Hepatocyte (in vitro differentiated cells): ENCODE results near the gene SMC2. TPM values are rescaled to one million over a fixed set of nuclear protein-coding genes. Genes with fewer than 3 reads are reported as not detected.

Experiments used
- DNase-seq: peaks from one replicate; pipeline ENCODE4 v3.0.0-alpha.2; 2016; ENCODE audit warnings: low spot score
- H2AFZ ChIP-seq: fragments of 200-600 bp; sonication (generic); 2 replicates; pipeline ENCODE4 v1.6.0; 2016; ENCODE audit warnings: antibody characterized with exemption, mild to moderate bottlenecking
- H3K27ac ChIP-seq: fragments of 200-600 bp; sonication (generic); 2 replicates; pipeline ENCODE4 v1.5.1; 2016; ENCODE audit warnings: mild to moderate bottlenecking
- H3K27me3 ChIP-seq: fragments of 200-600 bp; sonication (generic); 2 replicates; pipeline ENCODE4 v1.6.1; 2016
- H3K36me3 ChIP-seq: fragments of 200-600 bp; sonication (generic); replicated peaks from 2 replicates; pipeline ENCODE4 v1.5.1; 2016; ENCODE audit warnings: low read depth; ENCODE audit not compliant: insufficient read depth
- H3K4me1 ChIP-seq: fragments of 200-600 bp; sonication (generic); 2 replicates; pipeline ENCODE4 v1.5.1; 2016; ENCODE audit warnings: mild to moderate bottlenecking, moderate library complexity; ENCODE audit not compliant: insufficient read depth
- H3K4me2 ChIP-seq: fragments of 200-600 bp; sonication (generic); 2 replicates; pipeline ENCODE4 v1.6.0; 2016
- H3K4me3 ChIP-seq: fragments of 200-600 bp; sonication (generic); 2 replicates; pipeline ENCODE4 v1.5.1; 2016; ENCODE audit warnings: mild to moderate bottlenecking
- H3K79me2 ChIP-seq: fragments of 200-600 bp; sonication (generic); 2 replicates; pipeline ENCODE4 v1.6.0; 2017; ENCODE audit warnings: mild to moderate bottlenecking
- H3K9me2 ChIP-seq: fragments of 200-600 bp; sonication (generic); replicated peaks from 2 replicates; pipeline ENCODE4 v1.6.0; 2017; ENCODE audit warnings: mild to moderate bottlenecking; ENCODE audit not compliant: insufficient read depth
- H3K9me3 ChIP-seq: fragments of 200-600 bp; sonication (generic); 2 replicates; pipeline ENCODE4 v1.5.1; 2016; ENCODE audit warnings: low read depth, mild to moderate bottlenecking
- H4K20me1 ChIP-seq: fragments of 200-600 bp; sonication (generic); 2 replicates; pipeline ENCODE4 v1.6.0; 2016; ENCODE audit warnings: mild to moderate bottlenecking; ENCODE audit not compliant: insufficient read depth, poor library complexity, severe bottlenecking
- CTCF ChIP-seq: fragments of 200-600 bp; sonication (generic); IDR thresholded peaks from 2 replicates; pipeline ENCODE4 v1.5.1; 2016; ENCODE audit warnings: antibody characterized with exemption, mild to moderate bottlenecking; ENCODE audit not compliant: poor library complexity
- EZH2 ChIP-seq: fragments of 200-600 bp; sonication (generic); IDR thresholded peaks from 2 replicates; pipeline ENCODE4 v1.6.1; 2016; ENCODE audit warnings: antibody characterized with exemption, mild to moderate bottlenecking, borderline replicate concordance
- EZH2phosphoT487 ChIP-seq: fragments of 200-600 bp; sonication (generic); IDR thresholded peaks from one replicate; pipeline ENCODE4 v1.6.1; 2018; ENCODE audit warnings: antibody characterized with exemption, mild to moderate bottlenecking, low read depth, moderate library complexity; ENCODE audit not compliant: unreplicated experiment, severe bottlenecking
- WGBS: methylation state at CpG from one replicate; pipeline ENCODE4 v1.1.6; 2016; ENCODE audit warnings: low lambda C conversion rate; ENCODE audit errors: missing lambda C conversion rate; 5-methylcytosine and 5-hydroxymethylcytosine counted together
- polyA plus RNA-seq: library from polyadenylated mRNA; unstranded; fragments of >200 nt; fragmentation: Nextera tagmentation; extraction: Ambion mirVana; gene quantifications from 2 replicates; pipeline ENCODE4 v1.2.1, GENCODE V29; 2016
- total RNA-seq: library from RNA; depleted of rRNA; stranded (reverse); fragments of >200 nt; gene quantifications from 2 replicates; pipeline ENCODE4 v1.2.3, GENCODE V29; 2014

Gene SMC2
- total and polyA plus RNA-seq, 2 experiments from 2014 or later = 11.5 to 11.8 TPM

DNA sequence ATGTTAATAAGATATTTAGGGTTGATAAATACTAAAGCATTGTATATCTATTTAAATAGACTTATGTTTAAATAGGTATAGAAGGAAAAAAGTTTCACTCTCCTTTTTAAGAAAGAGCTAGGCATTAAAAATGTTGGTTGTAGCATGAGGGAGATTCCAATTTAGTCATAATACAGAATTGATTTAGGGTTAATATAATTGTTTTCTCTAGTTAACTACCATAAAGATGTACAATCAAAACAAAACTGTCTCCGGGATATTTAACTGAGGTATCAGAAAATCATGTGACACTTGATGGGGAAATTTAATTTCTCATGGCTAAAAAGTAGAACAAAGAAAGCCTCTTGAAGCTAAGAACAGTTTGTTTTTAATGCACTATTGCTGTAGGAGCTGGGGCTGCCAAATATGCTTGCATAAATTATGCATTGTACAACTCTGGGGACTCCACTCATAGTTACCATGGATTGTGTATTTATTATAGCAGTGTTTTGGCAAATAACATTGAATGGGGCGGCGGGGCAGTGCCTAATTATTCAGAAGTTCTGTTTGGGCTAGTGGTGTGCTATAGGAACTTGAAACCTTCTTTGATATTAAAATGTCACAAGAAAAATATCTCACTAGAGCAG, 44.2 kb downstream of the SMC2 start:
- no peaks in the 10 kb centered on the region for H3K36me3 ChIP-seq
- WGBS = 99% methylated on average over 3 of the region's 3 CpGs
- no peaks in the 10 kb centered on the region for H3K9me3 ChIP-seq

GRCh38 chr9:104142799-104143549, 48.9 kb downstream of the SMC2 start:
- Histone ChIP-seq H3K9me3 (no peaks in the 10 kb centered on the region), H3K4me3 (no peak overlapping the region), H3K27me3 (no peaks in the 10 kb centered on the region), H3K4me2 (no peak overlapping the region), H3K36me3 (no peaks in the 10 kb centered on the region), H3K27ac (no peak overlapping the region), H4K20me1 (no peaks in the 10 kb centered on the region), H3K9me2 (no peaks in the 10 kb centered on the region), H2AFZ (no peak overlapping the region), H3K79me2 (no peaks in the 10 kb centered on the region), H3K4me1 (no peaks in the 10 kb centered on the region)
- TF ChIP-seq EZH2 (no peak), EZH2phosphoT487 (no peak)
- 98% methylated on average over 3 of the region's 3 CpGs for WGBS
- no peak for DNase-seq

More for the DNA sequence above, 44.2 kb downstream of the SMC2 start:
- H3K4me2 ChIP-seq = no peak overlapping the region
- no peaks in the 10 kb centered on the region for H4K20me1 ChIP-seq
- no peaks in the 10 kb centered on the region for H3K27me3 ChIP-seq
- H3K27ac ChIP-seq = no peak overlapping the region
- H3K9me2 ChIP-seq = no peaks in the 10 kb centered on the region
- H3K79me2 ChIP-seq = no peaks in the 10 kb centered on the region
- TF ChIP-seq EZH2 = no peak
- TF ChIP-seq EZH2phosphoT487 = no peak
- TF ChIP-seq CTCF = no peak
- H3K4me1 ChIP-seq = no peaks in the 10 kb centered on the region
- H3K4me3 ChIP-seq = no peak overlapping the region
- no peak overlapping the region for H2AFZ ChIP-seq
- DNase-seq = no peak

DNA sequence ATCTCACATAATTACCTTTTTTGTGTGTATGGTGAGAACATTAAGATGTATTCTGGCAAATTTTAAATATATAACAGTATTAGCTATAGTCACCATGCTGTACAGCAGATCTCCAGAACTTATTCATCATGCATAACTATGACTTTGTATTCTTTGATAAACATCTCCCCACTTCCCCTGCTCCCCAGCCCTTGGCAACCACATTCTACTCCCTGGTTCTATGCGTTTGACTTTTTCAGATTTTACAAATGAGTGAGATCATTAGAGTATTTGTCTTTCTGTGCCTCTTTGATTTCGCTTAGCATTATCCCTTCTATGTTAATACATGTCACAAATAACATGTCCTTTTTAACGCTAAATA, 49.4 kb downstream of the SMC2 start:
- DNase-seq = no peak
- Histone ChIP-seq H3K79me2 (no peaks in the 10 kb centered on the region), H3K27me3 (no peaks in the 10 kb centered on the region), H3K4me3 (no peak overlapping the region), H2AFZ (no peak overlapping the region), H3K9me2 (no peaks in the 10 kb centered on the region), H3K27ac (no peak overlapping the region), H3K4me2 (no peak overlapping the region), H3K36me3 (no peaks in the 10 kb centered on the region), H3K9me3 (no peaks in the 10 kb centered on the region), H4K20me1 (no peaks in the 10 kb centered on the region), H3K4me1 (no peaks in the 10 kb centered on the region)
- no peak for TF ChIP-seq CTCF
- TF ChIP-seq EZH2phosphoT487 = no peak
- TF ChIP-seq EZH2 = no peak
- WGBS = 98% methylated on average over 3 of the region's 3 CpGs

DNA sequence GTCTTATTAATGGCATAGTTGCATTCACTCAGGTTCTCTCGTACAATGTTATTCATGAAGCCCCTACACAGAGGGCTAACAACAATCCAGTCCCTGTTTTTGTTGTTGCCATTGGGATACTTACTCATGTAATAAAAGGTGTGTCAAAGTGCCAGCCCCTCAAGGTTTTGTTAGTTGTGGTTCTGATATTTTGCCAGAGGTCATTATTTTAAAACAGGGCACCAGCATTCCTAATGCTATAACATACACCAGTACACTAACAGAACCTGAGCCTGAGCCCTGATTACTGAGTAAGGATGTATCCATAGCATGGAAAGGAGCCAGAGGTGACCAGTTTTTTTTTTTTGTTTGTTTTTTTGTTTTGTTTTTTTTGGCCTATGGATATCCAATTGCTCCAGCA, 50.2 kb downstream of the SMC2 start:
- Histone ChIP-seq H3K4me2 (no peak overlapping the region), H3K79me2 (no peaks in the 10 kb centered on the region), H3K9me2 (no peaks in the 10 kb centered on the region), H3K27ac (no peak overlapping the region), H3K4me3 (no peak overlapping the region), H2AFZ (no peak overlapping the region), H3K9me3 (no peaks in the 10 kb centered on the region), H3K36me3 (no peaks in the 10 kb centered on the region), H4K20me1 (no peaks in the 10 kb centered on the region), H3K27me3 (no peaks in the 10 kb centered on the region), H3K4me1 (no peaks in the 10 kb centered on the region)
- DNase-seq = no peak
- no peak for TF ChIP-seq CTCF
- no peak for TF ChIP-seq EZH2phosphoT487
- no peak for TF ChIP-seq EZH2
- WGBS = 100% methylated on average over 1 of the region's 1 CpG
